ENCODE measurements around the gene UBC.
"Not testable (repeated sequence)": the region's sequence is repeated elsewhere in the genome, so short reads cannot be mapped to it uniquely, and the experiment has no call there.

The UBC gene

GRCh38 chr12:124914392-124915238 is at the start of gene UBC:
Gene UBC, minus strand, starts transcription at chr12:124914650. Its CDS starts 879 bp downstream, at chr12:124913771.
- DNase-seq: peak; percentile 89

GRCh38 chr12:124963211-124963610 is 48.8 kb upstream of the UBC start:
- DNase-seq: no peak

DNA sequence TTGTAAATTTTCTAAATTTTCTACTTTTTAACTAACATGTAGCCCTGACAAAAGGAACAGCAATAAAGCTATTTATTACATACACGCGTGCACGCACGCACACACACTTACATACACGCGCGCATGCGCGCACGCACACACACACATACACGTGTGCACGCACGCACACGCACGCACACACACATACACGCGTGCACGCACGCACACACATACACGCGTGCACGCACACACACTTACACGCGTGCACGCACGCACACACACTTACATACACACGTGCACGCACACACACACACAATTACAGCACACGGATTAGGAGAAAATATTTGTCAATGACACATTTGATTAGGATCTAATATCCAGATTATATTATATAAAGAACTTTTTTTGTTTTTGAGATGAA is 46.6 kb upstream of the UBC start:
- no peak for DNase-seq

GRCh38 chr12:124956571-124956970 is 42.1 kb upstream of the UBC start:
- no peak for DNase-seq

DNA sequence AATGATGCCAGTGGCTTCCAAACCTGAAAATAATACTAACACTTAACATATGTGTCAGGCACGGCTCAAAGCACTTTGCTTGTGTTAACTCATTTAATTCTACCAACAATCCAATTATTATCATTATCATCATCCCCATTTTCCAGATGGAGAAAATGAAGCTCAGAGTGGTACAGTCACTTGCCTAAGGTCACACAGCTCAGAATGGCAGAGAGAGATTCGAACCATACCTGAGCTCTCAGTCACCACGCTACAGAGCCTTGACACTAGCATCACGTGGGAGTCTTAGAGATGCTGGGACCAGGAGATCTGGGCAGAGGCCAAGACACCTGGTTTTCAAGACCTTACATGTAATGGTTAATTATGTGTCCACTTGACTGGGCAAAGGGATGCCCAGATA is 40.3 kb upstream of the UBC start:
- DNase-seq: no peak

DNA sequence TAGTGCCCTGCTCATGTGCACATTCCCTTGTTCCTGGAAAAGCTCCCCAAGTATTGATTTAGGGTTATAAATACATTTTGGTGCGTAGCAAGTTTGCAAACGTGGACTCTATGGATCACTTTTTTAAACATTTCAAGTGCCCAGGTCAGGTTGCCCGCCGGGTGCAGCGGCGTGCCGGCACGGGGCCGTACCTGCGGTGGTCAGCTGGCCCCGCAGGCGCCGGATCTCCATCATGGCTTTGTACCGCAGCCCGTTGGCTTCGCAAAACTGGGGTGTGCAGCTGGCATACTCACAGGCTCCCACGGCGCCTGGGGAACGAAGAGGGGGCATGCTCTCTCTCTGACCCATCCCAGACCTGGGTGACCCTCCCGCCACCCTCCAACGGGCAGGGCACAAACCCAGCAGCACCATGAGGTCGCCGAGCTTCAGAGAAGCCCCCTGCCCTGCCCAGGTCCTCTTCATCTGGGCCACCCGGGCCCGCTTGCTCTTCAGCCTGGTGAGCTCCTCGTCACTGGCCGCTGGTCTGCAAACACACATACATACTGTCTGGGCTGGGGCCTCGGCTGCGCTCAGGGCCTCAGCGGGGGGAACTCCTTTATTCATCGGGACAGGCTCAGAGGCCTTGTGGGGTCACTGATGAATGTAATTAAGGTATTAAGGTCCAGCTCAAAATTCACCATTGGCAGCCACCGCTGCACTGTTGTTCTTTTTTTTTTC is 39.4 kb upstream of the UBC start:
- DNase-seq: no peak

DNA sequence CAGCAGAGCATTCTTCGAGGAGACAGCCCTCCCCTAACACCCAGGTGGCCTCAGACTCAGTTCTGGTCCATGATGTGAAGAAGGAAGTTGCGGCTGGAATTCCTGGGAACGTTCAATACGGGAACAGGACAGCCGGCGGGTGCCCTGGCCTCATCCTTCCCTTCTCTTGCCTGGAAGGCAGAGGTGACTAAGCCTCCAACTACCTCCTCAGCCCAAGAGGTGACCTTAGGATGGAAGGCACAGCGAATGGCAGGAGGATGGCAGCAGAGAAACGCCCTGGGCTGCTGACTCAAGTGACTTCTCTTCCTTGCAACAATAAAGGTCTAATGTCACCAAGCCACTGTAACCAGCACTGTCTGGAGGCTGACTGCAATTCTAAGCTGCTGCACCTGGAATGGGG is 38.4 kb upstream of the UBC start:
- DNase-seq: no peak

DNA sequence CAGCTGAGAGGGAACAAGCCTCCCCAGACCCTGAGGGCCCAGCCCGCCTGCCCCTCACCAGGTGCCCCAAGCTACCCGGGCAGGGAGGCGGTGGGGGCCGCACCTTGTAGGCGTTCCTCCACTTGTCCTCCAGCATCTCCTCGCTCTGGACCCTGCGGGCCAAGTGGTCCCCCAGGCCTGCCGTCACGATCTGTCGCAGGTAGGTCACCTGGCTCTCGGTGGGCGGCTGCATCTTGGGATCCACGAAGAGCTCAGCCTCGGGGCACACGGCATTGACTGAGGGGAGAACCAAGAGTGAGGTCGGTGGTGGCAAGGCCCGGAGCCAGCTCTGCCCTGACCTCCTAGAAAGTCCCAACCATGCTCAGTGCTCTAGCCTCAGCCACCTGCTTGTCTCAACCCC is 37.8 kb upstream of the UBC start:
- no peak for DNase-seq

- DNase-seq: no peak
Observed at GRCh38 chr12:124949779-124950728, 35.6 kb upstream of the UBC start.

DNA sequence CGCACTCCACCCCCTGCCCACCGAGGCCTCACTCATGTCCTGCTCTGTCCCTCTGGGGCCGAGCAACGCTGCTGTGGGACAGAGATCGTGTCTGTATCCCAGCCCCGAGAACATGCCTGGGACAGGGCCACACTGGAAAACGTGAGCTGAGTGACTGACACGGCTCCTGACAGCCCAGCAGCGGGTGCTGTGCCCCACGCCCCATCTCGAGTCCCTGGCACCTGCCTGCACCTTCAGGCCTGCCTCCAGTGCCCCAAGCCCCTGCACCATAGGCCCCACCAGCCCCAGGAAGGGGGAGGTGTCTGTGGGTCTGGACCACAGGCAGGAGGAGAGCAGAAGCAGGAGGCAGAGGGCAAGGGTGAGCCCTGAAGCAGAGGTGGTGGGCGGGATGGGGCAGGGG is 34.6 kb upstream of the UBC start:
- no peak for DNase-seq

DNA sequence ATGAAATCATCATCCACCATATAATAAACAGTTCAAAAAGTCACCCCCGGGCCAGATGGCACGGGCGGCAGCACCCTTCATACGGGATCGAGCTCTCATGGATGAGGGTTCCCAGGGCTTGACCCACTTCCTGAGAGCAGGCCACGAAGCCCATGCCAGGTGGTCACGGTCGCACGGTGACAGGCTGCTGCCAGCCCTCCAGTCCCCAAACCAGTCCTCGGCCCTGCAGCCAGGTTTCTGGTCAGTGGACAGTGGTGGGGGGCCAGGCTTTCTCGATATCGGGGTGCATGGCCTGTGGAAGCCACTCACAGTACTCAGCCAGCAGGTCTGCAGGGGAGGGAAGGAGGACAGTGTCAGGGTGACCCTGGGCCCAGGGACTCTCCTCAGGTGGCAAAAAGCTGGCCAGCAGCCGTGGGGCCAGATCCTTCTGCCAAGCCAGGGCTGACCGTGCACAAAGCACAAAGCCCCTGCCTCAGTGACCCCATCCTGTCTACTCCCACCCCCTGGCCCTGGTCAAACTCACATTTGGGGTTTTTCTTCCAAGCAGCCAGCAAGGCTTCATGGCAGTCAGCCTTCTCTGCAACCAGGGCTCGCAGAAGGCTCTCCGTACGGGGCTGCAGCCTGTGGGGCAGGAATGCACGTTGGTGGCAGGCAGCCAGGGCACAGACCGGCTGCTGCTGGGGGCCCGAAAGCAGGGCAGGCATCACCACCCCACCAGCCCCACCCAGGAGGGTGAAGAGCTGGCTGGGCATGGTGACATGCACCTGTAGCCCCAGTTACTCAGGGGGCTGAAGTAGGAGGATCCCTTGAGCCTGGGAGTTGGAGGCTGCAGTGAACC is 33.3 kb upstream of the UBC start:
- DNase-seq: no peak

DNA sequence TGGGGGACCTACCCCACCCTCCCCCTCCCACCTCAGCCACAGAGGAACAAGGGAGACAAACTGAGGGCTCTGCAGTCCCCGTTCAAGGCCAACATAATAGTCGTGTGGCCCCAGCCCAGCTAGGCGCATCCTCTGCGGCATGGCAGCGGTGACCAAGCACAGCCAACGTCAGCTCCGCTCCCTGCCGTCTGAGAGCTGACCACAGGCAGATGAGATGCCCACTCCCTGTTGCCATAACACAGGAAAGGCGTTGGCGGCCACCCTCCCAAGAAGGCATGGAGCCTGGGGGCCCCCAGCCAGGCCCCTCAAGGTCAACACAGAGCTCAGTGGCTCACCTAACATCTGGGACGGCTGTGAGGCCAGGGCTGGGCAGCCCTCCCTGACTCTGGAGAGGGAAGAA is 32.6 kb upstream of the UBC start:
- no peak for DNase-seq

- no peak for DNase-seq
Observed at GRCh38 chr12:124946447-124946793, 32.0 kb upstream of the UBC start.

- no peak for DNase-seq
Observed at GRCh38 chr12:124941170-124941527, 26.7 kb upstream of the UBC start.

- DNase-seq: peak; percentile 80
Observed at GRCh38 chr12:124940393-124941169, 26.1 kb upstream of the UBC start.

DNA sequence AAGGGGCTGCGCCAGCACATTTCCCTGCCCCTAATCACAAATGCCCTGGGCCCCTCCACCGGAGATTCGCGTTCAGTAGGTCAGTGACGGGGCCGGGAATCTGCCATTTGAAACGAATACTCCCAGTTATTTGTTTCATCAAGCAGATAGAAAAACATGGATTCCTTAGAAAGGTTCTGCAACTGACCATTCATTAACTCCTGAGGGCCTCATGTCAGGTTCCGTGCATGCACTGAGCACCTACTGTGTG is 25.6 kb upstream of the UBC start:
- no peak for DNase-seq

DNA sequence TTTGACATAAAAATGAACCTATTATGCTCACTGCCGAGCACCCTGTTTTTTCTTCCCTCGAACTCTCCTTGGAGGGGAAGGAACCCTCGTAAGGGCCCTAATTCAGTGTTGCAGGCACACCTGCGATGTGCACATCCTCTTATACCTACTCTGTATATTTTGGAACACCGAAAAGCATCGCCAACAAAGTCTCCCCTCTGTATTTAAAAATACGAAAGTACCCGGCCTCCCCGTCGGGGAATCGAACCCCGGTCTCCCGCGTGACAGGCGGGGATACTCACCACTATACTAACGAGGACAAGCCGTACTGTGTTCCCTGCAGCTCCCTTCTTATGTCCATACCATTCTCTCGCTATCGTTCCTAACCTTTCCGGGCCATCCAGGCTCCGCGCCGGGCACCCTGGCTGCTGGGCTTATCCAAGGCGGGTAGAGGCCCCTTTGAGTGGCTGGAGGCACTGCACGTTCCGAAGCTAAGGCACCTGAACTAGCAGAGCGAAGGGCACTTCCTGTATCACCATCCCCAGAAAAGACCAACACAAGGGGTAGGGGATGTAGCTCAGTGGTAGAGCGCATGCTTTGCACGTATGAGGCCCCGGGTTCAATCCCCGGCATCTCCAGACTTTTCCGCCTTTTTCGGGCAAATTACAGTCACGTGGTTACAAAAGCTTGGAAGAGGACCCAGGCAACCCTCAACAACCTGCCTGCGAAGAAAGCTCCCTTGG is 25.1 kb upstream of the UBC start:
- DNase-seq: peak; percentile 90

DNA sequence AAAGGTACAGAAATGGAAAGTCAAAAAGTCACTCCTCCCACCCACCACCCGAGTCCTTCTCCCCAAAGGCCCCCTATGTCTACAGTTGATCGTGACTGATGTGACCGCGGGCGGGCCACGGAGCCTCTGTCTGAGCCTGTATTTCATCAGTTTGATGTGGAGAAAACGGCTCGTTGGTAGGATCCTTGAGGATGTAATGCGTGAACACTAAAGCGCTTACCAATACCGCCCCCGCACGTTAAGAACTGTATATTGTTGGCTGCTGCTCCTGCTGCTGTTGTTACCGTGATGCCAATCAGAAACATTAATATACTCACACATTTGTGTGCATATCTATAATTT is 24.6 kb upstream of the UBC start:
- DNase-seq: peak; percentile 59

DNA sequence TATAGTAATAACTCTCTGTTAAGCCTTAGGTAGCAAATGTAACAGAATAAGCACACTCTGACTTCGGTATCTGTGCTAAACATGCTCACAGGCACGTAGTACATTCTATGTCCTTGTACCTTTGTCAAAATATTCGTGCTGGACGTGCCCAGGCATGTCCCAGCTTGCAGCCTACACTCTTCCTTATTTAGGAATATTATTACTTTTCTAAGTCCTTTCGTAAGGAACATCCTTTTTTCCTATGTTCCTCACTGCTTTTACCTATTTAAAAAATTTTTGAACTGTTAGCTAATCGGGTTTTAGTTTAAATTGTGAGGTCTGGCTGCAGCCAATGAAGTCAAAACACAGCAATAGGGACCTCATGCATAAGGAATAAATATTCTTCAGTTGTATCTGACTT is 24.1 kb upstream of the UBC start:
- DNase-seq: no peak

- DNase-seq: no peak
Observed at GRCh38 chr12:124938108-124938507, 23.7 kb upstream of the UBC start.

DNA sequence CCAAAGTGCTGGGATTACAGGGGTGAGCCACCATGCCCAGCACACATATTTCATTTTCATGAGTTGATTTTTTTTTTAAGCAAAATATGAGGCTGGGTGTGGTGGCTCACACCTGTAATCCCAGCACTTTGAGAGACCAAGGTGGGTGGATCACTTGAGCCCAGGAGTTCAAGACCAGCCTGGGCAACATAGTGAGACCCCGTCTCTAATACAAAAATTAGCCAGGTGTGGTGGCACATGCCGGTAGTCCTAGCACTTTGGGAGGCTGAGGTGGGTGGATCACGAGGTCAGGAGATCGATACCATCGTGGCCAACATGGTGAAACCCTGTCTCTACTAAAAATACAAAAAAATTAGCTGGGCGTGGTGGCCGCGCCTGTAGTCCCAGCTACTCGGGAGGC is 17.1 kb upstream of the UBC start:
- DNase-seq: not testable (repeated sequence)
